Parathyroid adenoma (tissue), 2 donors: ENCODE results near the gene RHOV.
A peak's percentile ranks its signal among the peaks of the same experiment; 100 is the strongest.

Source experiments
- H2AFZ ChIP-seq: fragments of 300-600 bp; sonication (generic); one replicate; pipeline ENCODE4 v1.7.0; 2017; ENCODE audit warnings: antibody characterized with exemption, mild to moderate bottlenecking
- H3K27ac ChIP-seq: fragments of 300-600 bp; sonication (generic); one replicate; pipeline ENCODE4 v1.7.0; 2017
- H3K27me3 ChIP-seq: fragments of 300-600 bp; sonication (generic); one replicate; pipeline ENCODE4 v1.7.0; 2017; ENCODE audit warnings: low read length; ENCODE audit not compliant: control insufficient read depth, insufficient read depth
- H3K36me3 ChIP-seq: fragments of 300-600 bp; sonication (generic); one replicate; pipeline ENCODE4 v1.7.0; 2017; ENCODE audit warnings: low read length; ENCODE audit not compliant: control insufficient read depth, insufficient read depth
- H3K4me1 ChIP-seq: fragments of 300-600 bp; sonication (generic); one replicate; pipeline ENCODE4 v1.7.0; 2017; ENCODE audit warnings: control low read depth
- H3K4me2 ChIP-seq: fragments of 300-600 bp; sonication (generic); one replicate; pipeline ENCODE4 v1.7.0; 2017; ENCODE audit warnings: low read length
- H3K4me3 ChIP-seq: fragments of 300-600 bp; sonication (generic); one replicate; pipeline ENCODE4 v1.7.0; 2017; ENCODE audit warnings: low read depth, low read length
- H3K79me2 ChIP-seq: fragments of 300-600 bp; sonication (generic); one replicate; pipeline ENCODE4 v1.7.0; 2017; ENCODE audit warnings: control low read depth
- H3K9ac ChIP-seq: fragments of 300-600 bp; sonication (generic); one replicate; pipeline ENCODE4 v1.7.0; 2017; ENCODE audit warnings: mild to moderate bottlenecking
- H3K9me3 ChIP-seq: fragments of 300-600 bp; sonication (generic); one replicate; pipeline ENCODE4 v1.7.0; 2017; ENCODE audit warnings: low read length; ENCODE audit not compliant: control insufficient read depth
- TF ChIP-seq, protein P1 (sequence below): fragments of 300-600 bp; sonication (generic); IDR thresholded peaks from one replicate; pipeline ENCODE4 v1.7.0; 2017; ENCODE audit warnings: antibody characterized with exemption, mild to moderate bottlenecking
- donor health status: primary hyperparathyroidism.

Gene RHOV

DNA sequence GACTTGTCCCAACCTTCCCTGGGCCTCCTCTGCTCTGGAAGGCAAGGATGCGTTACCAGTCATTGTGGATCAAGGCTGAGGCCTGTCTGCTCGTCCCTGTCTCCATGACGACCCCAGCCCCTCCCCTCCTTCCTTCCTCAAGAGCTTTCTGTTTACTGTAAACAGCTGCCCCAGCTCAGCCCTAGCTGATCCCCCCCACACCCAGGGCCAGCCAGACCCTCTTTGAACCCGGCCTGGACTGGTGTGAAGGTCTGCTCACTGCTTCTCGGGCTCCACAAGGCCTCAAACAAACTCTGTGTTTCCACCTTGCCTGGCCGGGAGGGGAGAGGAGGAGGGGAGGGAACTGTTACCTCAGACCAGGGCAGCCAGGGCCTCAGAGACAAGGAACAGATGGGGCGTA is 37.1 kb upstream of the RHOV start:
- Histone ChIP-seq H3K27me3 (no peaks in the 10 kb centered on the region), H3K4me2 (no peak overlapping the region), H3K36me3 (no peaks in the 10 kb centered on the region), H3K4me1 (no peaks in the 10 kb centered on the region), H2AFZ (no peak overlapping the region), H3K79me2 (no peaks in the 10 kb centered on the region), H3K27ac (no peak overlapping the region), H3K9ac (no peak overlapping the region), H3K4me3 (no peak overlapping the region), H3K9me3 (no peaks in the 10 kb centered on the region)
- TF ChIP-seq, protein P1, sequence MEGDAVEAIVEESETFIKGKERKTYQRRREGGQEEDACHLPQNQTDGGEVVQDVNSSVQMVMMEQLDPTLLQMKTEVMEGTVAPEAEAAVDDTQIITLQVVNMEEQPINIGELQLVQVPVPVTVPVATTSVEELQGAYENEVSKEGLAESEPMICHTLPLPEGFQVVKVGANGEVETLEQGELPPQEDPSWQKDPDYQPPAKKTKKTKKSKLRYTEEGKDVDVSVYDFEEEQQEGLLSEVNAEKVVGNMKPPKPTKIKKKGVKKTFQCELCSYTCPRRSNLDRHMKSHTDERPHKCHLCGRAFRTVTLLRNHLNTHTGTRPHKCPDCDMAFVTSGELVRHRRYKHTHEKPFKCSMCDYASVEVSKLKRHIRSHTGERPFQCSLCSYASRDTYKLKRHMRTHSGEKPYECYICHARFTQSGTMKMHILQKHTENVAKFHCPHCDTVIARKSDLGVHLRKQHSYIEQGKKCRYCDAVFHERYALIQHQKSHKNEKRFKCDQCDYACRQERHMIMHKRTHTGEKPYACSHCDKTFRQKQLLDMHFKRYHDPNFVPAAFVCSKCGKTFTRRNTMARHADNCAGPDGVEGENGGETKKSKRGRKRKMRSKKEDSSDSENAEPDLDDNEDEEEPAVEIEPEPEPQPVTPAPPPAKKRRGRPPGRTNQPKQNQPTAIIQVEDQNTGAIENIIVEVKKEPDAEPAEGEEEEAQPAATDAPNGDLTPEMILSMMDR = no peak

- H3K9ac ChIP-seq = no peak overlapping the region
- H3K9me3 ChIP-seq = no peaks in the 10 kb centered on the region
- H3K4me1 ChIP-seq = no peaks in the 10 kb centered on the region
- TF ChIP-seq, protein P1 = no peak
- H3K36me3 ChIP-seq = no peaks in the 10 kb centered on the region
- no peaks in the 10 kb centered on the region for H3K27me3 ChIP-seq
- H3K27ac ChIP-seq = no peak overlapping the region
- H3K4me2 ChIP-seq = no peak overlapping the region
- H2AFZ ChIP-seq = no peak overlapping the region
- no peak overlapping the region for H3K4me3 ChIP-seq
- no peaks in the 10 kb centered on the region for H3K79me2 ChIP-seq
Measured at GRCh38 chr15:40909662-40910630, 35.9 kb upstream of the RHOV start.

- Histone ChIP-seq H3K36me3 (no peaks in the 10 kb centered on the region), H3K4me2 (no peak overlapping the region), H3K4me3 (no peak overlapping the region), H2AFZ (no peak overlapping the region), H3K27ac (no peak overlapping the region), H3K4me1 (no peaks in the 10 kb centered on the region), H3K27me3 (no peaks in the 10 kb centered on the region), H3K79me2 (no peaks in the 10 kb centered on the region), H3K9ac (no peak overlapping the region), H3K9me3 (no peaks in the 10 kb centered on the region)
- TF ChIP-seq, protein P1 = no peak
Measured at GRCh38 chr15:40908095-40908494, 34.1 kb upstream of the RHOV start.

DNA sequence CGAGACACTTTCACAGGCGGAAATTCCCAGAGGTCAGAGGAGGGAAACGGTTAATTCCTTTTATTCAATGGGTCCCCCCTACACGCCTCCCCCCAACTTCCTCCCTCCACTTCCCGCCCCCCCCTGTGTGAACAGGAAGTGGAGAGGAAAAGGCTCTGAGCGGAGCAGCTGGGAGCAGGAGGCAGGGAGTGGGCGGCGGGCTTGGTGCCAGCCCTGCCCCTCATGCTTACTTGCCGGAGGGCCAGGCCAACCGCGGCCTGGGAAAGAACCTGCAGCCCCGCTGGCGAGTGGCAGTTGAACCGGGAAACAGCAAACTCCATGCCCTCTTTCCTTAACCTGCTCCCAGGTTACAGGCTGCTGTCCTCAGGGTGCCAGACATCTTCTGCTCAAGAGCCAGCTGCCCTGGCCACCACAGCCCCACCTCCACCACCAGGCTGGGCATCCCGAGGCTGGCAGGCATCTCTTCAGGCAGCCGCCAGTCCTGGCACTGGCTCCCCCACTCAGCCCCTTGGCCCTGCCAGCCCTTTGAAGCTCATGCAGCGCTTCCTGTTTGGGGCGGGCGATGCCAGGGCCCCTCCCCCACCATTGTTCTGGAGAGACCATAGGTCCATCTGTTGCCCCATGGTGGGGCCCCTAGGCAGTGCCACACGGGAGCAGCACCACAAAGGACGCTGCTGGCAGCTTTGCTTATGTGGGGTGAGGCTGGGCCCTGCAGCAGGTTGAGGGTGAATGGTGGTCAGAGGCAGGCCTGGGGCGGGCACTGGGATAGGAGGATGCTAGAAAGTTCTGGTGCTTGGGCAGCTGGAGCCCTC is 33.2 kb upstream of the RHOV start:
- TF ChIP-seq, protein P1 = no peak
- no peaks in the 10 kb centered on the region for H3K9me3 ChIP-seq
- H3K27ac ChIP-seq = peak overlapping the region; percentile 74
- peak overlapping the region; percentile 49 for H3K4me3 ChIP-seq
- no peaks in the 10 kb centered on the region for H3K4me1 ChIP-seq
- no peak overlapping the region for H3K9ac ChIP-seq
- H3K79me2 ChIP-seq = no peaks in the 10 kb centered on the region
- no peaks in the 10 kb centered on the region for H3K36me3 ChIP-seq
- peak overlapping the region; percentile 86 for H3K4me2 ChIP-seq
- H3K27me3 ChIP-seq = no peaks in the 10 kb centered on the region
- H2AFZ ChIP-seq = peak overlapping the region; percentile 75
